K562 (cell line): Measurements from ENCODE around the gene INSIG1. TPM values are rescaled to one million over a fixed set of nuclear protein-coding genes. Genes with fewer than 3 reads are reported as not detected.

Source experiments
- BCOR ChIP-seq: fragments of 450-650 bp; IDR thresholded peaks from 2 replicates; pipeline ENCODE4 v1.6.1; 2016
- CREB3 ChIP-seq: fragments of 450-650 bp; conservative IDR thresholded peaks from 2 replicates; pipeline ENCODE4 v1.6.1; 2016; ENCODE audit warnings: missing genetic modification characterization, low read depth, mild to moderate bottlenecking, missing compliant biosample characterization, moderate library complexity
- CXXC5 ChIP-seq: fragments of 250-450 bp; sonication (Bioruptor Pico); IDR thresholded peaks from 2 replicates; pipeline ENCODE4 v1.8.0; 2022; ENCODE audit warnings: inconsistent platforms, mild to moderate bottlenecking, moderate library complexity
- IFI16 ChIP-seq: fragments of 250-450 bp; sonication (Bioruptor Pico); IDR thresholded peaks from 2 replicates; pipeline ENCODE4 v2.1.2; 2022; ENCODE audit warnings: mild to moderate bottlenecking, inconsistent platforms
- KAT8 ChIP-seq: fragments of 450-650 bp; IDR thresholded peaks from 2 replicates; pipeline ENCODE4 v1.6.1; 2016; ENCODE audit warnings: low read depth, mild to moderate bottlenecking
- KHSRP ChIP-seq: fragments of 450-650 bp; IDR thresholded peaks from 2 replicates; pipeline ENCODE4 v1.6.1; 2017
- MAFF ChIP-seq: IDR thresholded peaks from 2 replicates; pipeline ENCODE4 v1.6.1; 2012; ENCODE audit warnings: low read length, improper control_type of control experiment
- MYC ChIP-seq, 2 experiments: fragments of 250-450 bp in 1 of 2; sonication (Bioruptor Pico) in 1 of 2; IDR thresholded peaks; 2 replicates each; pipeline versions ENCODE4 v1.5.1 to v1.6.1; 2012 to 2021; ENCODE audit warnings: low read depth in 2 of 2, borderline replicate concordance in 1 of 2, improper control_type of control experiment in 1 of 2, low read length in 1 of 2, mild to moderate bottlenecking in 1 of 2, moderate library complexity in 1 of 2
- NR1H2 ChIP-seq: sonication (generic); formaldehyde crosslinking; IDR thresholded peaks from 2 replicates; pipeline ENCODE4 v1.4.0; 2020; ENCODE audit warnings: mild to moderate bottlenecking, missing genetic modification reagents
- NR2C1 ChIP-seq, 2 experiments: fragments of 450-650 bp; IDR thresholded peaks; 2 replicates each; pipeline ENCODE4 v1.6.1; 2017; ENCODE audit warnings: mild to moderate bottlenecking in 2 of 2, antibody characterized with exemption in 1 of 2, inconsistent platforms in 1 of 2, missing compliant biosample characterization in 1 of 2, missing genetic modification characterization in 1 of 2
- PTBP1 ChIP-seq: fragments of 200-400 bp; formaldehyde crosslinking; IDR thresholded peaks from 2 replicates; pipeline ENCODE4 v1.6.1; 2017; ENCODE audit warnings: low read depth, low read length
- RAD51 ChIP-seq: fragments of 450-650 bp; IDR thresholded peaks from 2 replicates; pipeline ENCODE4 v1.7.1; 2016; ENCODE audit warnings: low read depth, mild to moderate bottlenecking, borderline replicate concordance
- STAT6 ChIP-seq: sonication (generic); formaldehyde crosslinking; IDR thresholded peaks from 2 replicates; pipeline ENCODE4 v1.8.1; 2023; ENCODE audit warnings: mild to moderate bottlenecking, missing genetic modification reagents
- USF2 ChIP-seq: sonication (generic); formaldehyde crosslinking; IDR thresholded peaks from 2 replicates; pipeline ENCODE4 v1.5.0; 2020; ENCODE audit warnings: missing genetic modification reagents
- YBX1 ChIP-seq: fragments of 450-650 bp; IDR thresholded peaks from 2 replicates; pipeline ENCODE4 v1.7.1; 2016; ENCODE audit warnings: mild to moderate bottlenecking
- ZNF184 ChIP-seq: sonication (generic); formaldehyde crosslinking; IDR thresholded peaks from 2 replicates; pipeline ENCODE4 v1.5.0; 2020; ENCODE audit warnings: missing genetic modification reagents
- ZNF232 ChIP-seq: sonication (generic); formaldehyde crosslinking; IDR thresholded peaks from 2 replicates; pipeline ENCODE4 v1.8.0; 2022; ENCODE audit warnings: mild to moderate bottlenecking, missing genetic modification reagents
- ZNF431 ChIP-seq: sonication (generic); formaldehyde crosslinking; IDR thresholded peaks from 2 replicates; pipeline ENCODE4 v1.8.0; 2022; ENCODE audit warnings: mild to moderate bottlenecking, missing genetic modification reagents
- ZNF444 ChIP-seq: fragments of 250-450 bp; sonication (Bioruptor Pico); IDR thresholded peaks from 2 replicates; pipeline ENCODE4 v1.4.0; 2020; ENCODE audit warnings: mild to moderate bottlenecking, moderate library complexity
- ZNF583 ChIP-seq: fragments of 250-450 bp; sonication (Bioruptor Pico); IDR thresholded peaks from 2 replicates; pipeline ENCODE4 v1.4.0; 2020
- ZNF695 ChIP-seq: fragments of 450-650 bp; formaldehyde crosslinking; IDR thresholded peaks from 2 replicates; pipeline ENCODE4 v1.4.0; 2020; ENCODE audit warnings: mild to moderate bottlenecking, moderate library complexity
- polyA plus RNA-seq, 8 experiments: library from polyadenylated mRNA; depleted of rRNA in 4 of 8; stranded (reverse) in 5 of 8; unstranded in 3 of 8; fragments of >200 nt; fragmentation: Nextera tagmentation in 2 of 8; fragmentation: Illumina TruSeq in 1 of 8; extraction: Ambion mirVana in 2 of 8; extraction: Trizol in 1 of 8; gene quantifications; 2 replicates each; pipeline versions ENCODE4 v1.2.1 to v1.2.3, GENCODE V29; 2011 to 2014; ENCODE audit warnings: inconsistent platforms in 1 of 8, missing spikeins in 1 of 8
- total RNA-seq, 7 experiments: library from RNA; depleted of rRNA in 6 of 7; stranded (reverse); fragments of >200 nt in 6 of 7; fragmentation: Illumina TruSeq in 2 of 7; extraction: Trizol in 2 of 7; gene quantifications; 2 replicates each; pipeline versions ENCODE4 v1.2.1 to v1.2.3, GENCODE V29; 2011 to 2021; ENCODE audit warnings: low replicate concordance in 1 of 7
- TF ChIP-seq, protein P1 (sequence below): IDR thresholded peaks from 2 replicates; pipeline ENCODE4 v1.6.1; 2011; ENCODE audit warnings: borderline replicate concordance, low read depth, mild to moderate bottlenecking, moderate library complexity, low read length; ENCODE audit not compliant: insufficient read depth, poor library complexity, severe bottlenecking

INSIG1 gene
- total and polyA plus RNA-seq, 9 of the 15 experiments (the other 6 are each of a cell fraction or from before 2014, with no cell fraction given) = 57.1 to 787 (median 238) TPM

DNA sequence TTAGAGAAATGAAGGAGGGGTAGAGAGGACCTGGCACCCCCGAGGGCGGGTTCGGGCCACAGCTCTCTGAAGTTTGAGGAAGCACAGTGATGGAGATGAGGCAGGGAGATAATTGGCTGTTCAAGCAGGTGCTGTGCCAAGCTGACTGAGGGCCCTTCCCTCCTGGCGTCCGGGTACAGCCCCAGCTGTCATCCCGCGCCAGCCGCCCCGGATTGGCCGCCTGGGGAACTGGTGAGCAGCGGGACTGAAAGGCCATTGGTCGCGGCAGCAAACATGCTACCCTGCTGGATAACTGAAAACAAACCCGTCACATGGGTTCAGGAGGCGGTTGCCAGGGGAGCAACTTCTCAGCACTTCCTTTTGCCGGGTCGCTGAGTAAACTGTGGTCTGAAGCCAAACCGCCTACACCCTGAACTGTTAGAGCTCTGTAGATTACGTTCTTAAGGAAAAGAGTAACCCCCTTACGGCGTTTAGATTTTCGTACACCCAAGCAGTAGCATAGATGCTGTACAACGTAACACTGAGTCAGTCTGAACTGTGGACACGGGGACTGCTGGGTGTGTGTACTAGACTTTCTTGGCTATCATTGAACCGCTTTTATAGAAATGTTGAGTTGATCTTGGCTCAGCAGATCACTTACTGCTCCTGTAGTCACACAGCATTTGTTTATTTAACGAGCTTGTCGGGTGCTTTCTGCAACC, 1.3 kb downstream of the INSIG1 start (continued):
- TF ChIP-seq, protein P1, sequence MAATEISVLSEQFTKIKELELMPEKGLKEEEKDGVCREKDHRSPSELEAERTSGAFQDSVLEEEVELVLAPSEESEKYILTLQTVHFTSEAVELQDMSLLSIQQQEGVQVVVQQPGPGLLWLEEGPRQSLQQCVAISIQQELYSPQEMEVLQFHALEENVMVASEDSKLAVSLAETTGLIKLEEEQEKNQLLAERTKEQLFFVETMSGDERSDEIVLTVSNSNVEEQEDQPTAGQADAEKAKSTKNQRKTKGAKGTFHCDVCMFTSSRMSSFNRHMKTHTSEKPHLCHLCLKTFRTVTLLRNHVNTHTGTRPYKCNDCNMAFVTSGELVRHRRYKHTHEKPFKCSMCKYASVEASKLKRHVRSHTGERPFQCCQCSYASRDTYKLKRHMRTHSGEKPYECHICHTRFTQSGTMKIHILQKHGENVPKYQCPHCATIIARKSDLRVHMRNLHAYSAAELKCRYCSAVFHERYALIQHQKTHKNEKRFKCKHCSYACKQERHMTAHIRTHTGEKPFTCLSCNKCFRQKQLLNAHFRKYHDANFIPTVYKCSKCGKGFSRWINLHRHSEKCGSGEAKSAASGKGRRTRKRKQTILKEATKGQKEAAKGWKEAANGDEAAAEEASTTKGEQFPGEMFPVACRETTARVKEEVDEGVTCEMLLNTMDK = no peak
- TF ChIP-seq STAT6 (CRISPR knock-in tag) = no peak
- TF ChIP-seq IFI16 (CRISPR knock-in tag) = no peak
- peak; percentile 81 for TF ChIP-seq USF2 (CRISPR knock-in tag)
- peak; percentile 70 for TF ChIP-seq RAD51
- TF ChIP-seq ZNF695 = no peak
- TF ChIP-seq PTBP1 = no peak
- no peak for TF ChIP-seq YBX1
- TF ChIP-seq ZNF444 (CRISPR knock-in tag) = no peak
- no peak for TF ChIP-seq BCOR
- no peak for TF ChIP-seq ZNF184
- no peak for TF ChIP-seq KHSRP
- TF ChIP-seq ZNF431 = no peak
- TF ChIP-seq MAFF = no peak
- no peak for TF ChIP-seq ZNF583 (CRISPR knock-in tag)
- no peak for TF ChIP-seq KAT8
- TF ChIP-seq MYC (IDR thresholded peaks at IDR 0.05; ENCODE audit: low read depth, low read length) = no peak
- no peak for TF ChIP-seq MYC (CRISPR knock-in tag; IDR thresholded peaks at IDR 0.05; ENCODE audit: borderline replicate concordance, low read depth)
- no peak for TF ChIP-seq NR2C1 (IDR thresholded peaks at IDR 0.05)
- no peak for TF ChIP-seq NR2C1 (tag; IDR thresholded peaks at IDR 0.05)
- TF ChIP-seq NR1H2 (CRISPR knock-in tag) = no peak
- TF ChIP-seq CXXC5 (CRISPR knock-in tag) = peak; percentile 30; the same call in 1 of the 2 replicates
- no peak for TF ChIP-seq CREB3 (tag)
- no peak; the same call in 1 of the 2 replicates for TF ChIP-seq ZNF232 (CRISPR knock-in tag)
